Measurements from ENCODE around the gene PARD6B. TPM values are rescaled to one million over a fixed set of nuclear protein-coding genes. Genes with fewer than 3 reads are reported as not detected.

PARD6B gene
- total RNA-seq, 2 donors from 2014 or later, result 8.3 to 14.4 TPM

GRCh38 chr20:50731930-50732690 lies 730 bp downstream of the PARD6B start:
- Histone ChIP-seq H3K27me3 (replicated peaks; ENCODE audit: insufficient read depth) (no peaks in the 10 kb centered on the region), H3K36me3 (no peaks in the 10 kb centered on the region), H3K4me3 (peak overlapping the region; percentile 73 to 85), H3K4me1 (replicated peaks) (peaks cover 3% of the 10 kb centered on the region), H3K9me3 (no peaks in the 10 kb centered on the region), H3K27ac (peak overlapping the region; percentile 87 to 89)
- intact Hi-C loops (cut with DNase I), result no loop called here
- WGBS, result 8% methylated on average over 26 of the region's 29 CpGs
- no peak for DNase-seq (ENCODE audit: low spot score)
- no peak for TF ChIP-seq POLR2AphosphoS5 (IDR thresholded peaks at IDR 0.05)
- no peak for TF ChIP-seq POLR2A (IDR thresholded peaks at IDR 0.05)
- TF ChIP-seq, protein P1, sequence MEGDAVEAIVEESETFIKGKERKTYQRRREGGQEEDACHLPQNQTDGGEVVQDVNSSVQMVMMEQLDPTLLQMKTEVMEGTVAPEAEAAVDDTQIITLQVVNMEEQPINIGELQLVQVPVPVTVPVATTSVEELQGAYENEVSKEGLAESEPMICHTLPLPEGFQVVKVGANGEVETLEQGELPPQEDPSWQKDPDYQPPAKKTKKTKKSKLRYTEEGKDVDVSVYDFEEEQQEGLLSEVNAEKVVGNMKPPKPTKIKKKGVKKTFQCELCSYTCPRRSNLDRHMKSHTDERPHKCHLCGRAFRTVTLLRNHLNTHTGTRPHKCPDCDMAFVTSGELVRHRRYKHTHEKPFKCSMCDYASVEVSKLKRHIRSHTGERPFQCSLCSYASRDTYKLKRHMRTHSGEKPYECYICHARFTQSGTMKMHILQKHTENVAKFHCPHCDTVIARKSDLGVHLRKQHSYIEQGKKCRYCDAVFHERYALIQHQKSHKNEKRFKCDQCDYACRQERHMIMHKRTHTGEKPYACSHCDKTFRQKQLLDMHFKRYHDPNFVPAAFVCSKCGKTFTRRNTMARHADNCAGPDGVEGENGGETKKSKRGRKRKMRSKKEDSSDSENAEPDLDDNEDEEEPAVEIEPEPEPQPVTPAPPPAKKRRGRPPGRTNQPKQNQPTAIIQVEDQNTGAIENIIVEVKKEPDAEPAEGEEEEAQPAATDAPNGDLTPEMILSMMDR (IDR thresholded peaks at IDR 0.05), result no peak

- intact Hi-C loops (cut with DNase I), result no loop called here
- TF ChIP-seq POLR2A (IDR thresholded peaks at IDR 0.05) (no peak), POLR2AphosphoS5 (IDR thresholded peaks at IDR 0.05) (no peak)
- TF ChIP-seq, protein P1 (IDR thresholded peaks at IDR 0.05), result no peak
- Histone ChIP-seq H3K4me1 (replicated peaks) (peaks cover 3% of the 10 kb centered on the region), H3K27me3 (replicated peaks; ENCODE audit: insufficient read depth) (no peaks in the 10 kb centered on the region), H3K9me3 (no peaks in the 10 kb centered on the region), H3K4me3 (no peak overlapping the region), H3K36me3 (no peaks in the 10 kb centered on the region), H3K27ac (no peak overlapping the region)
- DNase-seq (ENCODE audit: low spot score), result no peak
- WGBS, result 60% methylated on average over 1 of the region's 1 CpG
Measured at GRCh38 chr20:50733644-50734349, 2.4 kb downstream of the PARD6B start.

GRCh38 chr20:50734730-50735679 lies 3.6 kb downstream of the PARD6B start:
- Histone ChIP-seq H3K27ac (no peak overlapping the region), H3K36me3 (no peaks in the 10 kb centered on the region), H3K4me1 (replicated peaks) (peaks cover 1% of the 10 kb centered on the region), H3K9me3 (no peaks in the 10 kb centered on the region), H3K27me3 (replicated peaks; ENCODE audit: insufficient read depth) (no peaks in the 10 kb centered on the region), H3K4me3 (no peak overlapping the region)
- TF ChIP-seq POLR2AphosphoS5 (IDR thresholded peaks at IDR 0.05) (no peak), POLR2A (IDR thresholded peaks at IDR 0.05) (no peak)
- TF ChIP-seq, protein P1 (IDR thresholded peaks at IDR 0.05), result no peak
- no peak for DNase-seq (ENCODE audit: low spot score)
- intact Hi-C loops (cut with DNase I), result no loop called here
- WGBS, result 86% methylated on average over 9 of the region's 9 CpGs

DNA sequence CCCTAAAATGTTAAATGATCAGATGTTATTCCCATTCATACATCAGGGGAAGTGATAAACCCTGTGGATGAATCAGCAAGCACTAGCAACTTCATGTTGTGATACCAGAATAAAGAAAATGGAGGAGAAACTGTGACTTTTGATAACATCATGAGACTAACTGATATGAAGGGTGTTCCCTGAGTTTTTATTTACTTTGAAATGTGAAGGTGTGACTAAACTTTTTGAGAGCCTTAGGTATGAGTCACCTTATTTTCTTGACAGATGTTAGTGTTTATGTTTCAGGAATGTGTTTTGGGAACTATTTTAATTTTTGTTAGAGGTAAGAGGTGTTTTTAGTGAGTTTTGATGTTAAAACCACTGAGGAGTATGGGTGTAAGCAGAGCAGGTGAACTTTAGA lies 4.4 kb downstream of the PARD6B start:
- no peak for DNase-seq (ENCODE audit: low spot score)
- Histone ChIP-seq H3K9me3 (no peaks in the 10 kb centered on the region), H3K27ac (no peak overlapping the region), H3K36me3 (no peaks in the 10 kb centered on the region), H3K4me1 (replicated peaks) (no peaks in the 10 kb centered on the region), H3K27me3 (replicated peaks; ENCODE audit: insufficient read depth) (no peaks in the 10 kb centered on the region), H3K4me3 (no peak overlapping the region)
- intact Hi-C loops (cut with DNase I), result no loop called here
- TF ChIP-seq, protein P1 (IDR thresholded peaks at IDR 0.05), result no peak
- TF ChIP-seq POLR2AphosphoS5 (IDR thresholded peaks at IDR 0.05) (no peak), POLR2A (IDR thresholded peaks at IDR 0.05) (no peak)

Measured in prostate gland (tissue), 2 donors.